Suprapubic skin (tissue), 4 donors: Measurements from ENCODE around the gene L3MBTL1.
A peak's percentile ranks its signal among the peaks of the same experiment; 100 is the strongest.

ENCODE experiments used
- EP300 ChIP-seq: sonication (generic); formaldehyde crosslinking; IDR thresholded peaks from one replicate; pipeline ENCODE4 v1.6.1; 2017; ENCODE audit warnings: antibody characterized with exemption
- POLR2A ChIP-seq, 2 donors: fragments of 450-650 bp; IDR thresholded peaks; one replicate each; pipeline ENCODE4 v1.6.1; 2017; ENCODE audit warnings: antibody characterized with exemption in 2 of 2, mild to moderate bottlenecking in 2 of 2, moderate library complexity in 2 of 2
- POLR2AphosphoS5 ChIP-seq, 3 donors: sonication (generic); formaldehyde crosslinking; IDR thresholded peaks; one replicate each; pipeline ENCODE4 v1.6.1; 2017; ENCODE audit warnings: antibody characterized with exemption in 3 of 3
- TF ChIP-seq, protein P1 (sequence below), 2 donors: fragments of 200-600 bp in 1 of 2; fragments of 450-650 bp in 1 of 2; sonication (generic) in 1 of 2; IDR thresholded peaks; one replicate each; pipeline ENCODE4 v1.5.1; 2016 to 2019; ENCODE audit warnings: antibody characterized with exemption in 2 of 2, mild to moderate bottlenecking in 1 of 2, moderate library complexity in 1 of 2

GRCh38 chr20:43590392-43591303 lies 83.2 kb downstream of the L3MBTL1 start, which contains the start of gene IFT52:
- TF ChIP-seq, protein P1, sequence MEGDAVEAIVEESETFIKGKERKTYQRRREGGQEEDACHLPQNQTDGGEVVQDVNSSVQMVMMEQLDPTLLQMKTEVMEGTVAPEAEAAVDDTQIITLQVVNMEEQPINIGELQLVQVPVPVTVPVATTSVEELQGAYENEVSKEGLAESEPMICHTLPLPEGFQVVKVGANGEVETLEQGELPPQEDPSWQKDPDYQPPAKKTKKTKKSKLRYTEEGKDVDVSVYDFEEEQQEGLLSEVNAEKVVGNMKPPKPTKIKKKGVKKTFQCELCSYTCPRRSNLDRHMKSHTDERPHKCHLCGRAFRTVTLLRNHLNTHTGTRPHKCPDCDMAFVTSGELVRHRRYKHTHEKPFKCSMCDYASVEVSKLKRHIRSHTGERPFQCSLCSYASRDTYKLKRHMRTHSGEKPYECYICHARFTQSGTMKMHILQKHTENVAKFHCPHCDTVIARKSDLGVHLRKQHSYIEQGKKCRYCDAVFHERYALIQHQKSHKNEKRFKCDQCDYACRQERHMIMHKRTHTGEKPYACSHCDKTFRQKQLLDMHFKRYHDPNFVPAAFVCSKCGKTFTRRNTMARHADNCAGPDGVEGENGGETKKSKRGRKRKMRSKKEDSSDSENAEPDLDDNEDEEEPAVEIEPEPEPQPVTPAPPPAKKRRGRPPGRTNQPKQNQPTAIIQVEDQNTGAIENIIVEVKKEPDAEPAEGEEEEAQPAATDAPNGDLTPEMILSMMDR (IDR thresholded peaks at IDR 0.05), result no peak
- TF ChIP-seq POLR2A (IDR thresholded peaks at IDR 0.05) (no peak), EP300 (no peak), POLR2AphosphoS5 (IDR thresholded peaks at IDR 0.05) (peak in 1 of 3 donors; percentile 80)
